AG10803 (cell line): ENCODE data around the gene UGT1A3.

Experiments
- DNase-seq: peaks from one replicate; pipeline ENCODE4 v3.0.0; 2010; ENCODE audit warnings: low read depth
- H3K4me3 ChIP-seq: 2 replicates; pipeline ENCODE4 v1.5.1; 2011; ENCODE audit warnings: mild to moderate bottlenecking, low read length, control low read depth
- TF ChIP-seq, protein P1 (sequence below): conservative IDR thresholded peaks from 2 replicates; pipeline ENCODE4 v1.5.1; 2011; ENCODE audit warnings: mild to moderate bottlenecking, low read length, control low read depth, inconsistent platforms

Gene UGT1A3

DNA sequence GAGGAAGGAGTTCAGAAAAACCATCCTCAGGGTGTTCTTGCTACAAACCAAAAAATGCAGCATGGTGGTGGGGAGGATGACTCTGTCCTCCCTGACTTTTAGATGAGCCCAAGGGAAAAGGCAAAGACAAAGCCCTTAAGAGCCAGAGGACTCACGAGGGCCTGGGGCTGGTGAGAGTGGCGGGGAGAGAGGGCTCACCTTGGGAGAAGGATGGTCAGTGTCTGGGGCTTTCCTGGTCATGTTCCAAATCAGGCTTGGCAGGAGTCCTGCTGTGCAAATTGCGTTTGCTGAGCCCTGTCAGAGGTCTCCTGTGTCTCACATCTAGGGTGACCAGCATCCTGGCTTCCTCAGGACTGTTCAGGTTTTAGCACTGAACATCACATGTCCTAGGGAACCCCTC lies 35.9 kb downstream of the UGT1A3 start:
- DNase-seq, result no peak
- no peak overlapping the region for H3K4me3 ChIP-seq
- TF ChIP-seq, protein P1, sequence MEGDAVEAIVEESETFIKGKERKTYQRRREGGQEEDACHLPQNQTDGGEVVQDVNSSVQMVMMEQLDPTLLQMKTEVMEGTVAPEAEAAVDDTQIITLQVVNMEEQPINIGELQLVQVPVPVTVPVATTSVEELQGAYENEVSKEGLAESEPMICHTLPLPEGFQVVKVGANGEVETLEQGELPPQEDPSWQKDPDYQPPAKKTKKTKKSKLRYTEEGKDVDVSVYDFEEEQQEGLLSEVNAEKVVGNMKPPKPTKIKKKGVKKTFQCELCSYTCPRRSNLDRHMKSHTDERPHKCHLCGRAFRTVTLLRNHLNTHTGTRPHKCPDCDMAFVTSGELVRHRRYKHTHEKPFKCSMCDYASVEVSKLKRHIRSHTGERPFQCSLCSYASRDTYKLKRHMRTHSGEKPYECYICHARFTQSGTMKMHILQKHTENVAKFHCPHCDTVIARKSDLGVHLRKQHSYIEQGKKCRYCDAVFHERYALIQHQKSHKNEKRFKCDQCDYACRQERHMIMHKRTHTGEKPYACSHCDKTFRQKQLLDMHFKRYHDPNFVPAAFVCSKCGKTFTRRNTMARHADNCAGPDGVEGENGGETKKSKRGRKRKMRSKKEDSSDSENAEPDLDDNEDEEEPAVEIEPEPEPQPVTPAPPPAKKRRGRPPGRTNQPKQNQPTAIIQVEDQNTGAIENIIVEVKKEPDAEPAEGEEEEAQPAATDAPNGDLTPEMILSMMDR, result no peak

DNA sequence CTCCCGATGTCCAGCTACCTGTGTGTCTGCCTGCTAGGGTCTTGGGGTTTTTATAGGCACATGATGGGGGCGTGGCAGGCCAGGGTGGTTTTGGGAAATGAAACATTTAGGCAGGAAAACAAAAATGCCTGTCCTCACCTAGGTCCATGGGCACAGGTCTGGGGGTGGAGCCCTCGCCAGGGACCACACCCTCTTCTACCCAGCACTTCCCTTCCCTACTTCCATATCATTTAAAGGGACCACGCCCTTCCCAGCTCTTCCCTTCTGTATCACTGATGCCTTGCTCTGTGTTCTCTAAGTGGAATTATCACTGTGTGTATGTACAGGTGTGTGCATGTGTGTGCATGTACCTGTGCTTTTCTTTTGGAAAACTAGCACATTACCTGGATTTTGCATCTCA lies 37.6 kb downstream of the UGT1A3 start:
- no peak overlapping the region for H3K4me3 ChIP-seq
- TF ChIP-seq, protein P1, result no peak
- no peak for DNase-seq

DNA sequence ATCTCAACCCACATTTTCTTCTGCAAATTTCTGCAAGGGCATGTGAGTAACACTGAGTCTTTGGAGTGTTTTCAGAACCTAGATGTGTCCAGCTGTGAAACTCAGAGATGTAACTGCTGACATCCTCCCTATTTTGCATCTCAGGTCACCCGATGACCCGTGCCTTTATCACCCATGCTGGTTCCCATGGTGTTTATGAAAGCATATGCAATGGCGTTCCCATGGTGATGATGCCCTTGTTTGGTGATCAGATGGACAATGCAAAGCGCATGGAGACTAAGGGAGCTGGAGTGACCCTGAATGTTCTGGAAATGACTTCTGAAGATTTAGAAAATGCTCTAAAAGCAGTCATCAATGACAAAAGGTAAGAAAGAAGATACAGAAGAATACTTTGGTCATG lies 39.2 kb downstream of the UGT1A3 start:
- no peak overlapping the region for H3K4me3 ChIP-seq
- TF ChIP-seq, protein P1, result no peak
- no peak for DNase-seq

DNA sequence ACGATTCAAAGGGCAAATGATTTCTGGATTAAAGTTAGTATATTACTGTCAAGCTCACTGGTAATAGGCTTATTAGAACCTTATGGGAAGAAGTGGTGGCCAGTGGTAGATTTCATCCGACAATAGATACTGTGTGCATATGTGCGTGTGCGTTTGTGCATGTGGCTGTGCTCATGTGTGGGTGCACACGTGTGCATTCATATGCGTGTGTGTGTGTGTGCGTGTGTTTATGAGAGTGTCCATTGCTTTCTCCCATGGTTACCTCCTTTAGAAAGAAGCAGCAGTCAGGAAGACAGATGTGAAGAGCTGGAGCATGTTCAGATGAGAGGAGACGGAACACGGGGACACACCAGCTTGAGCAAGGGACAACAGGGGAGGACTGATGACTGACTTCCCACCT lies 40.4 kb downstream of the UGT1A3 start:
- DNase-seq, result no peak
- TF ChIP-seq, protein P1, result no peak
- H3K4me3 ChIP-seq, result no peak overlapping the region

DNA sequence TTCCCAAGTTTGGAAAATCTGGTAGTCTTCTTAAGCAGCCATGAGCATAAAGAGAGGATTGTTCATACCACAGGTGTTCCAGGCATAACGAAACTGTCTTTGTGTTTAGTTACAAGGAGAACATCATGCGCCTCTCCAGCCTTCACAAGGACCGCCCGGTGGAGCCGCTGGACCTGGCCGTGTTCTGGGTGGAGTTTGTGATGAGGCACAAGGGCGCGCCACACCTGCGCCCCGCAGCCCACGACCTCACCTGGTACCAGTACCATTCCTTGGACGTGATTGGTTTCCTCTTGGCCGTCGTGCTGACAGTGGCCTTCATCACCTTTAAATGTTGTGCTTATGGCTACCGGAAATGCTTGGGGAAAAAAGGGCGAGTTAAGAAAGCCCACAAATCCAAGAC lies 43.3 kb downstream of the UGT1A3 start:
- no peak for DNase-seq
- no peak overlapping the region for H3K4me3 ChIP-seq
- TF ChIP-seq, protein P1, result no peak

DNA sequence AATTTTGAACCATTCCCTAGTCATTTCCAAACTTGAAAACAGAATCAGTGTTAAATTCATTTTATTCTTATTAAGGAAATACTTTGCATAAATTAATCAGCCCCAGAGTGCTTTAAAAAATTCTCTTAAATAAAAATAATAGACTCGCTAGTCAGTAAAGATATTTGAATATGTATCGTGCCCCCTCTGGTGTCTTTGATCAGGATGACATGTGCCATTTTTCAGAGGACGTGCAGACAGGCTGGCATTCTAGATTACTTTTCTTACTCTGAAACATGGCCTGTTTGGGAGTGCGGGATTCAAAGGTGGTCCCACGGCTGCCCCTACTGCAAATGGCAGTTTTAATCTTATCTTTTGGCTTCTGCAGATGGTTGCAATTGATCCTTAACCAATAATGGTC lies 43.7 kb downstream of the UGT1A3 start:
- TF ChIP-seq, protein P1, result no peak
- no peak for DNase-seq
- no peak overlapping the region for H3K4me3 ChIP-seq

DNA sequence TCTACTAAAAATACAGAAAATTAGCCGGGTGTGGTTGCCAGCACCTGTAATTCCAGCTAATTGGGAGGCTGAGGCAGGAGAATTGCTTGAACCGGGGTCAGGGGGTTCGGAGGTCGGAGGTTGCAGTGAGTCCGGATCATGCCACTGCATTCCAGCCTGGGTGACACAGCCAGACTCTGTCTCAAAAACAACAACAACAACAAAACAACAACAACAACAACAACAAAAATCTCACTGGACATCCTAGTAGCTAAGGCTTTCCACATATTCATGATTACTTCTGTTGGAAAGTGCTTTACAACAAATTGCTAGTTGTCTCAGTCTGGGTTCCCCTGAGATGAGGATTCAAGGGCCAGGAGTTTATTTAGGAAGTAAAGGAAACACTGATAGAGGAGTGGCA lies 45.0 kb downstream of the UGT1A3 start:
- DNase-seq, result no peak
- no peak overlapping the region for H3K4me3 ChIP-seq
- TF ChIP-seq, protein P1, result no peak
